ENCODE measurements around the gene KRT85.
"Not testable (repeated sequence)": the region's sequence is repeated elsewhere in the genome, so short reads cannot be mapped to it uniquely, and the experiment has no call there.

KRT85 gene

DNA sequence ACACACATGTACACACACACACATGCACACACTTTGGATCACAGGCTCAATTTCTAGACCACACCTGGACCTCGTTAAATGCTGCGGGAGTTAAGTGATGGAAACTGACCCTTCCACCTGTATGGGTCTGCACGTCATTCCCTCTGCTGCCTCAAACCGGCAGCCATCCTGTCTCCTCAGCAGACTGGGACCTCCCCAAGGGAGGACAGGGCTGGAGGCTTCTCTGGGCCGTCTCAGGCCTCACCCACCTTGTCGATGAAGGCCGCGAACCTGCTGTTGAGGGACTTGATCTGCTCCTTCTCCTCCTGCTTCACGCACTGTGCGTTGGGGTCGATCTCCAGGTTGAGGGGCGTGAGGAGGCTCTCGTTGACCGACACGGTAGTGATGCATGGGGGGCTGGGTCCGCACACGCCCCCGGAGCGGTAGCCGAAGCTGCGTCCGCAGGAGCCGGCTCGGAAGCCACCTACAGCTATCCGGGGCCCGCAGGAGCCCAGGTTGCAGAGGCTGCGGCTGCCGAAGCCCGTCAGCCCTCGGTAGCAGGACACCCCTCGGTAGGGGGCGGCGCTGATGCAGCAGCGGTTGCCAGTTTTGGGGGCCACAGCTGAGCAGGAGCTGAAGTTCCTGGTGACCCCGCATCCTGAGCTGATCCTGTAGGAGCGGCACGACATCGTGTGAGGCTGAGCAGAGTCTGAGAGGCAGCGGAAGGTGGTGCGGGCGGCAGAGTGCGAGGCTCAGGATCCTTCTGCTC lies at the start of gene KRT85:
Gene KRT85 (minus strand): TSS at position 744 of the 748 bp plus-strand sequence. CDS start 76 bp downstream, at position 668.
- H3K27me3 Mint-ChIP-seq: peaks cover 2% of the 10 kb centered on the region
- H3K4me1 Mint-ChIP-seq: no peaks in the 10 kb centered on the region
- H3K9me3 Mint-ChIP-seq: no peaks in the 10 kb centered on the region
- H3K27ac Mint-ChIP-seq: no peak within 1 kb of the TSS
- H3K4me3 Mint-ChIP-seq: no peak within 1 kb of the TSS
- H3K36me3 Mint-ChIP-seq: no peaks in the 10 kb centered on the region

- Mint-ChIP-seq H3K9me3 (no peaks in the 10 kb centered on the region), H3K36me3 (no peaks in the 10 kb centered on the region), H3K4me1 (no peaks in the 10 kb centered on the region), H3K27ac (no peak overlapping the region), H3K4me3 (no peak overlapping the region), H3K27me3 (peaks cover 1% of the 10 kb centered on the region)
Observed at GRCh38 chr12:52416795-52417194, 49.5 kb upstream of the KRT85 start.

GRCh38 chr12:52415870-52416750 lies 48.8 kb upstream of the KRT85 start:
- Mint-ChIP-seq H3K4me1 (no peaks in the 10 kb centered on the region), H3K36me3 (no peaks in the 10 kb centered on the region), H3K27me3 (peaks cover 1% of the 10 kb centered on the region), H3K4me3 (no peak overlapping the region), H3K27ac (no peak overlapping the region), H3K9me3 (no peaks in the 10 kb centered on the region)

GRCh38 chr12:52414936-52415335 lies 47.7 kb upstream of the KRT85 start:
- H3K27ac Mint-ChIP-seq: no peak overlapping the region
- peaks cover 1% of the 10 kb centered on the region for H3K27me3 Mint-ChIP-seq
- no peak overlapping the region for H3K4me3 Mint-ChIP-seq
- no peaks in the 10 kb centered on the region for H3K4me1 Mint-ChIP-seq
- H3K36me3 Mint-ChIP-seq: no peaks in the 10 kb centered on the region
- H3K9me3 Mint-ChIP-seq: no peaks in the 10 kb centered on the region

- Mint-ChIP-seq H3K4me1 (no peaks in the 10 kb centered on the region), H3K9me3 (no peaks in the 10 kb centered on the region), H3K27ac (no peak overlapping the region), H3K4me3 (no peak overlapping the region), H3K27me3 (peaks cover 1% of the 10 kb centered on the region), H3K36me3 (no peaks in the 10 kb centered on the region)
Observed at GRCh38 chr12:52413782-52414345, 46.6 kb upstream of the KRT85 start.

DNA sequence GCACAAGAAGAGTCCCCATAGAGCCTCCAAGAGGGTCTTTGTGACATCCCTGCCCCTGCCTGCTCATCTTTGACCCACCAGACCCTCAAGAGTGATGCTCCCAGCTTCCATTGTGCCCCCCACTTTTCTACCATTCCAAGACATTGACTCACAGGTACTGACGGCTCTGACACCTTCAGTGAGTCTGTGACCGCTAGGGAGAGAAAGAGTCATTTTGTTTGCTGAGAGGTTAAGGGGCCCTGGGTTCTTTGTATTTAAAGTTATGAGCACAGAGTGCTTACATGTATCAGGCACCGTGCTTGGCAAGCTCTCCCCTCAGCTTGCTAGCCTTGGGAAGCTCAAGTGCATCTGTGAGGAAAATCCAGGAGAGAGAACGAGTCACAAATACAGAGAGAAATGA lies 45.9 kb upstream of the KRT85 start:
- H3K36me3 Mint-ChIP-seq: no peaks in the 10 kb centered on the region
- H3K27ac Mint-ChIP-seq: no peak overlapping the region
- H3K4me3 Mint-ChIP-seq: no peak overlapping the region
- no peaks in the 10 kb centered on the region for H3K9me3 Mint-ChIP-seq
- peaks cover 1% of the 10 kb centered on the region for H3K27me3 Mint-ChIP-seq
- H3K4me1 Mint-ChIP-seq: no peaks in the 10 kb centered on the region

DNA sequence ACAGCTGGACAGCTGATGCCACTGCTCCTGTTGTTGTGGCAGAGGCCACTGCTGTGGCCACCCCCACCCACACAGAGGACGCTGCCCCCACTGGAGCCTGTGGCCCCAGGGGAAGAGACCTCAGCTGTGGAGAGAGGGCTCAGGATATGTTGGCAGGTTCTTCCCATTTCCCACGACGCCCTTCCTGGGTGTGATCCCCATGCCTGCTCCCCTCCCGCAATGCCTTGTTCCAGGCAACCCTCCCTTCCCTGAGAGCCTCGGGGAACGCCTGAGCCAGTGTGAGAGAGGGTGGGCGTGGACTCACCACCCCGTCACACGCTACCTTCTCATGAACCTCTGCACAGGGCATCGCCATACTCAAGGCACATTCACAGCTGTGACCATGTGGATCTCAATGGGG lies 44.5 kb upstream of the KRT85 start:
- peaks cover 1% of the 10 kb centered on the region for H3K27me3 Mint-ChIP-seq
- no peaks in the 10 kb centered on the region for H3K4me1 Mint-ChIP-seq
- H3K36me3 Mint-ChIP-seq: no peaks in the 10 kb centered on the region
- no peak overlapping the region for H3K27ac Mint-ChIP-seq
- no peak overlapping the region for H3K4me3 Mint-ChIP-seq
- no peaks in the 10 kb centered on the region for H3K9me3 Mint-ChIP-seq

DNA sequence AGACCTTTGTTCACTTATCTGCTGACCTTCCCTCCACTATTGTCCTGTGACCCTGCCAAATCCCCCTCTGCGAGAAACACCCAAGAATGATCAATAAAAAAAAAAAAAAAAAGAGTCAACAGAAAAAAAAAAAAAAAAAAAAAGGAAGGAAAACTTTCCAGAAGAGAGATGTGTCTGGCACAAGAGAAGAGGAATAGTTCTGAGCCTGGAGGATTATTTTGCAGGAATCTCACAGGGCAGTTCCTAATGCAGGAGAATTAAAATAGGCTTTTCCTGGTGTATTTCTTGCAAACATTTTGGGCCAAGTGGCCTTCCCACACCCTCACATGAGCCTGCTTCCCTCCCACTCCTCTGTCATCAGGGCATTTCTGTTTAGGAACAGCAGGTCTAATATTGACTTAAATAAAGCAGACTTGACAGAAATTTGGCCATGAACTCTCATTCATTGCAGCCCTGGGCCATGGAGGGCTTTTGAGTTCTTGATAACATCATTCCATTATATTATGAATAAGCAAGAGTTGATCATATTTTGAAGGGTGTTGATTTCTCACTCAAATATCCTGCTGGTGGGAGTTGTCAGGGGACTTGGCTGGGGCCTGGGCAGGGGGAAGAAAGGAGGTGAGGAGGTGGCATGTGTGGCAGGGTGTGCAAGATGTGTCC lies 43.4 kb upstream of the KRT85 start:
- not testable (repeated sequence) for H3K9me3 Mint-ChIP-seq, H3K27me3 Mint-ChIP-seq, H3K27ac Mint-ChIP-seq, H3K4me3 Mint-ChIP-seq, H3K36me3 Mint-ChIP-seq, H3K4me1 Mint-ChIP-seq

GRCh38 chr12:52407918-52408317 lies 40.6 kb upstream of the KRT85 start:
- Mint-ChIP-seq H3K4me1 (no peaks in the 10 kb centered on the region), H3K4me3 (no peak overlapping the region), H3K9me3 (no peaks in the 10 kb centered on the region), H3K27ac (no peak overlapping the region), H3K27me3 (no peaks in the 10 kb centered on the region), H3K36me3 (no peaks in the 10 kb centered on the region)

- Mint-ChIP-seq H3K9me3 (no peaks in the 10 kb centered on the region), H3K4me1 (no peaks in the 10 kb centered on the region), H3K27me3 (no peaks in the 10 kb centered on the region), H3K4me3 (no peak within 1 kb of the TSS), H3K36me3 (no peaks in the 10 kb centered on the region), H3K27ac (no peak within 1 kb of the TSS)
Observed at GRCh38 chr12:52405922-52406385, 38.7 kb upstream of the KRT85 start, which contains the start of gene KRT82. Gene KRT82, minus strand, starts transcription at chr12:52406335. Its CDS starts 58 bp downstream, at chr12:52406277.

GRCh38 chr12:52404951-52405350 lies 37.7 kb upstream of the KRT85 start:
- no peak overlapping the region for H3K27ac Mint-ChIP-seq
- H3K36me3 Mint-ChIP-seq: no peaks in the 10 kb centered on the region
- no peaks in the 10 kb centered on the region for H3K27me3 Mint-ChIP-seq
- no peaks in the 10 kb centered on the region for H3K4me1 Mint-ChIP-seq
- no peaks in the 10 kb centered on the region for H3K9me3 Mint-ChIP-seq
- no peak overlapping the region for H3K4me3 Mint-ChIP-seq

- H3K9me3 Mint-ChIP-seq: no peaks in the 10 kb centered on the region
- H3K27me3 Mint-ChIP-seq: no peaks in the 10 kb centered on the region
- no peak overlapping the region for H3K27ac Mint-ChIP-seq
- no peaks in the 10 kb centered on the region for H3K36me3 Mint-ChIP-seq
- no peak overlapping the region for H3K4me3 Mint-ChIP-seq
- no peaks in the 10 kb centered on the region for H3K4me1 Mint-ChIP-seq
Observed at GRCh38 chr12:52403561-52403960, 36.3 kb upstream of the KRT85 start.

GRCh38 chr12:52402873-52403540 lies 35.7 kb upstream of the KRT85 start:
- Mint-ChIP-seq H3K4me1 (no peaks in the 10 kb centered on the region), H3K4me3 (no peak overlapping the region), H3K27ac (peak overlapping the region; percentile 25), H3K36me3 (no peaks in the 10 kb centered on the region), H3K9me3 (no peaks in the 10 kb centered on the region), H3K27me3 (no peaks in the 10 kb centered on the region)

GRCh38 chr12:52402377-52402776 lies 35.1 kb upstream of the KRT85 start:
- Mint-ChIP-seq H3K36me3 (no peaks in the 10 kb centered on the region), H3K27ac (no peak overlapping the region), H3K27me3 (no peaks in the 10 kb centered on the region), H3K4me1 (no peaks in the 10 kb centered on the region), H3K4me3 (no peak overlapping the region), H3K9me3 (no peaks in the 10 kb centered on the region)

DNA sequence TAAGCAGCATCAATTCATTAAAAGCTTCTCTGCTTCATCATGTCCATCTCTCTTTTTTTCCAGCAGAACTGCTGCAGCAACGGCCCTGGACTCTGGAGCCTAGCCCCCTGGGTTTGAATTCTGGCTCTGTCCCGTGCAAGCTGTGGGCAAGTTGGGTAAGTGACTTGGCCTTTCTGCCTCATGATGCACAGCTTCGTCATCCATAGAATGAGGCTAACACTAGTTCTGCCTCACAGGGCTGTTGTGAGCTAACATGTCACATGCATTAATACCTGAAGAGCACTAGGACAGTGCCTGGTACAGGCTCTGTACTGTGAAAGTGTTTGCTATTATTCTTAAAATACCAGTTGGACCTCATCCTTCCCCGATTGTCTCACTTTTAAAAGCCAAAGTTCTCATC lies 34.6 kb upstream of the KRT85 start:
- Mint-ChIP-seq H3K36me3 (no peaks in the 10 kb centered on the region), H3K4me1 (no peaks in the 10 kb centered on the region), H3K9me3 (no peaks in the 10 kb centered on the region), H3K27me3 (no peaks in the 10 kb centered on the region), H3K27ac (no peak overlapping the region), H3K4me3 (no peak overlapping the region)
